GM21526 (cell line): ENCODE results near the gene PNISR.
"Not testable (repeated sequence)": the region's sequence is repeated elsewhere in the genome, so short reads cannot be mapped to it uniquely, and the experiment has no call there.

Source experiments
- ATAC-seq: cut with Tn5 transposase; IDR thresholded peaks from one replicate; pipeline ENCODE4 v1.9.1; 2021; ENCODE audit warnings: moderate library complexity; ENCODE audit not compliant: unreplicated experiment, low FRiP score

The PNISR gene, protein sequence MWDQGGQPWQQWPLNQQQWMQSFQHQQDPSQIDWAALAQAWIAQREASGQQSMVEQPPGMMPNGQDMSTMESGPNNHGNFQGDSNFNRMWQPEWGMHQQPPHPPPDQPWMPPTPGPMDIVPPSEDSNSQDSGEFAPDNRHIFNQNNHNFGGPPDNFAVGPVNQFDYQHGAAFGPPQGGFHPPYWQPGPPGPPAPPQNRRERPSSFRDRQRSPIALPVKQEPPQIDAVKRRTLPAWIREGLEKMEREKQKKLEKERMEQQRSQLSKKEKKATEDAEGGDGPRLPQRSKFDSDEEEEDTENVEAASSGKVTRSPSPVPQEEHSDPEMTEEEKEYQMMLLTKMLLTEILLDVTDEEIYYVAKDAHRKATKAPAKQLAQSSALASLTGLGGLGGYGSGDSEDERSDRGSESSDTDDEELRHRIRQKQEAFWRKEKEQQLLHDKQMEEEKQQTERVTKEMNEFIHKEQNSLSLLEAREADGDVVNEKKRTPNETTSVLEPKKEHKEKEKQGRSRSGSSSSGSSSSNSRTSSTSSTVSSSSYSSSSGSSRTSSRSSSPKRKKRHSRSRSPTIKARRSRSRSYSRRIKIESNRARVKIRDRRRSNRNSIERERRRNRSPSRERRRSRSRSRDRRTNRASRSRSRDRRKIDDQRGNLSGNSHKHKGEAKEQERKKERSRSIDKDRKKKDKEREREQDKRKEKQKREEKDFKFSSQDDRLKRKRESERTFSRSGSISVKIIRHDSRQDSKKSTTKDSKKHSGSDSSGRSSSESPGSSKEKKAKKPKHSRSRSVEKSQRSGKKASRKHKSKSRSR

DNA sequence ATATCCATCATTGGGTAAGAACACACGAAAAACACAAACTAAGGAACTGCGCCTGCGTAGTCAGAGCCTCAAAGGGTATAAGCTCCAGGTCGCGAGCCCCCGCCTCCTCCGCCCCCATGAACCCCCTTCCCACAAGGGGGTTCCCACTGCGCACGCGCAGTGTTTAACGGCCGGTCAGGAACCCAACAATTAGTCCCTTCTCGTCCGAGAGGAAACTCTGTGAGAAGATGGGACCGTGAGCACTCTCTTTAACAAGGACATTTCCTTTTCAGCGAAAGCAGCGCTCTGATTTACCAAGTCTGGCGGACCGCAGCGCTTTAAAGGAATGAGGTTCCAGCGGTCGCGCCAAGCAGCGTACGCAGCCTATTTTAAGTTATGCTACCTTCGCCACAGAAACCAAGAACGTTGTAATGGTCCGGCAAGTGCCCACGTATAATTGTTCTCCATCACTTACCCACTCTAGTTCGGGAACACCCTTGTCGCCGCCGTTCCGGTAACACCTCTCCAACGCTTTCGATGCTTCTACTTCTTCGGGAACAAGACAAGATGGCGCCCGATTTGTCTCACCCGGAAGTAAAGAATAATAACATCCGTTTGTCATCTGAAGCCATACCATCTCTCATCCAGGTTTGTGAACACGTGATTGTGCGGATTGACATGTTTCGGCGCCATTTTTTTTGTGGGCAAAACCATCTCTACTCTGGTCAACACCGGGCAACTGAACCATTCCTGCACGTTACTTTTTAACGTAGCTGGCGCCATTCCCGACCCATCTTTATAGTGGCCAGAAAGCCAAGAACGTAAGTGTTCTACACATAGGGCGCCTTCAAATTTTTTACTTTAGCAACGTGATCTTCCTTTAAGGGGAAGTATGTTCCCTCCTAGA, at the start of gene PNISR:
Gene PNISR, minus strand, starts transcription at position 548 of the 886 bp plus-strand sequence. CDS start 10,649 bp downstream, outside the sequence.
- ATAC-seq, result peak; percentile 87

DNA sequence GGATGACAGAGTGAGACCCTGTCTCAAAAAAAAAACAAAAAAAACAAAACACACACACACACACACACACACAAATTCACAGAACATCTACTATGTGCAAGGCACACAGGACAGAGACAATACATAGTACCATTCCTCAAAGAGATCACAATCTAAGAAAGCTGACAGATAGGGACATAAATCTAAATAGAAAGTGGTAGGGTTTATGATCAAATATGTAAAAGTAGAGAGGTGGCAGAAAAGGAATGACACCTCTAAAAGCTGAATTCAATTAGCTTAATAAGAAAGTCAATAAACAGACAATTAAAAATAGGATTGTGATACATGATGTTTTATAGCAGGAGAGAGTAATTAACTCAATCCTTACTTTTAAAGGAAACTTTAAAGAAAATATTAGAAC, 48.6 kb upstream of the PNISR start:
- no peak for ATAC-seq

DNA sequence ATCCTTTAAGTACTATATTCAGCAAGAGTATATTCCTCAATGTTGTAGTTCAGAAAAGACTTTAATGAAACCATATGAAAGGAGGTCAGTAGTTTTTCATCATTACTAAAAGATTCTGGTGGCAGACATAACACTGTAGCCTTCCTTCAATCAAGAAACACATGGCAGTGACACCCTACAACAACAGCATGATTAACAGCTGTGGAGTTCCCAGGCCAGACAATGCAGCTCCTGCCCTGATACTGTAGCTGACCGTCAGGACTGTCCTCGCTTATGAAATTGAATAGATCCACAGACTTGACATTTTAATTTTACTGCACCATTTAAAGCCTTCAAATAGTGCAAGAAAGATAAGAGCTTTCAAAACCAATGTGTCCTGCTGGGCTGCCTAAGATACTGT, 46.5 kb upstream of the PNISR start:
- no peak for ATAC-seq

DNA sequence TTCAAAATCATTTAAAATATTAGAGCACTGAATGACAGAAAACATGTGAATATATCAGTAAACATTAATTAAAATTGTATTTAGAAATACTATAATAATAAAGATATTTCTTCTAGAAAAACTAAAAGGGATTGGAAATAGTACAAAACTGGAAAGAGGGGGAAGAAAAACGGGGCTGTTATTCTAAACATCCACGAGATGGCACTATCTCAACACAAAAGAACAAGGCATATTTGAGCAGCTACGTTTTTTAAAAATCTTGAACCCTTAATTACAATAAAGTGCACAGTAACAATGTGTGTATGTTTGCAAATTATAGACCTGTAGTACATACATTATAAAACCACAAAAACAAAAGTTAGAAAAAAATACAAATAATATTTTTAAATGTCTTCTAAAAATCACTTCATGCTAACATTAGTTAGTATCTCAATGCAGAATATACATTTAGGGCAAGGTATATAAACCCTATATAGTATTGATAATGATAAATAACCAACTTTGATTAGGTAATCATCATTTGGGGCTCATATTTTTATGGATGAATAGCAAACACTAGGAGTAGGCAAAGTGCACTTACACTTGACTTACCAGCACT, 42.5 kb upstream of the PNISR start:
- ATAC-seq, result no peak

DNA sequence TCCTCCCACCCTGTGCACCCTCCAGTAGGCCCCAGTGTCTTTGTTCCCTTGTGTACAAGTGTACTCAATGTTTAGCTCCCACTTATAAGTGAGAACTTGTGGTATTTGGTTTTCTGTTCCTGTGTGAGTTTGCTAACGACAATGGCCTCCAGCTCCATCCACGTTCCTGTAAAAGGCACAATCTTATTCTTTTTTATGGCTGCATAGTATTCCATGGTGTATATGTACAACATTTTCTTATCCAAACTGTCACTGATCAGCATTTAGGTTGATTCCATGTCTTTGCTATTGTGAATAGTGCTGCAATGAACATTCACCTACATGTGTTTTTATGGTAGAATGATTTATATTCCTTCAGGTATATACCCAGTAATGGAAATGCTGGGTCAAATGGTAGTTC, 34.0 kb upstream of the PNISR start:
- ATAC-seq, result not testable (repeated sequence)

DNA sequence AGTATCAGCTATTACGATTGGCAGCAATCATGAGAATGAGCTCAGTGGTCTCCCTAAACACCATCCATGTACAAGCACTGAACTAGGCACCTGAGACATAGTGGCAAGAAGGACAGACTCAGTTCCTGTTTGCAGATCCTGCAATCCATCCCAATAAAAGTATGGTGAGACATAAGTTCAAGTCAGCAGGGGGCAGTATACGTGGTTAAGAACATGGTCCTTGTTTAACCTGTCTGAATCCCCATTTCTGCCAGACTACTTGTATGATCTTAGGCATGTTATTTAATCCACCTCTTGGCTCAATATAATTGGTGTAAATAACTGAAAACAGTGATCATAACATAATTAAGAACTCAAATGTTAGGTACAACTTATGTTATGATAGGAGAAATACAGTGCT, 33.2 kb upstream of the PNISR start:
- peak; percentile 57 for ATAC-seq

DNA sequence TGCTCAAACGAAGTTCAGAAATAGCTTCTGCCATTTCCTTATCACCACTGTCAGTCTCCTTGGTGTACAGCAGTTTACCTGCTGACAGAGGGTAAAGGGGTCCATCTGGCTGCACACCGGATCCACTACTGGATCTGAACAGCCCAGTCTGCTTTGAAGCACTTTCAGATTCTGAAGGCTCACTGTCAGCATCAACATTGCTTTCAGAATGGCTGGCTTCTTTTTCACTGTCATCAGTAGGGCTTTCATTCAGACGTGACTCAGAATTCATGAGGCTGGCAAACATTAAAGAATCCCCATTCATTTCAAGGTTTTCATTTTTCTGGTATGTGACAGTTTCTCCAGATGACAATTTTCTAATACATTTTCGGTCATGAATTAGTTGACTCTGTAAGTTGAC, 21.0 kb upstream of the PNISR start:
- no peak for ATAC-seq

DNA sequence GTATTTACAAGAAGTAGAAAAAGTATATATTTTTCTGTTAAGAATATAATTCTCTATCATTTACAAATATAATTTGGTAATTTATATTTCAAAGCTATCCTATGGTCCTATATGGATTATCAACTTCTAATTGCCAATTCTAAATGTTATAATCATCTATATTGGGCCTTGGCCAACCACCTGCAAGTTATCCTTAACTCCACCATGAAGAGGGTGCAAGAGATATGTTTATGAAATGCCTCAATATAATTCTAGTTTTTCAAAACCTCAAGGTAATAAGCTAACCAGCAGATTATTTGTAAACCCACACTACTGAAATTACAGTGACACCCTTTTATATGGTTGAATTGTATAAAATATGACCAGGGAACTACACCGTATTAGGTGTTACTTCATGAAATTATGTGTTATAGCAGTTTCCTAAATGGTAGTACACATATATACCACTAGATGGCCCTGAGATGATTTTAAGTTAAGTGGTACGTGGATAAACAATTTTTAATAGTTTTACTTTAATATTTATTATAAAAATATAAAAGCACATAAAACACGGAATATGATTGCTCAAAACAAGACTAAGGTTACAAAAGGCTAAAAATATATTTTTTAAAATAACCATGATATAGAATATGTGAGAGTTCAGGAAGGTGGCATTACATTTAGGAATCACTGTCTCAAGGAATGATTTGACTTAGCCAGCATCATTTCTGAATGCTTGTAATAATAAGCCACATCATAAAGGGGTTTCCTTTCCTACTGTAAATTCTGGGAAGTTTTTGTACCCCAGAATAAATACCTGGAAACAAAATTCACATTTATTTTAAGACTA, 9.8 kb upstream of the PNISR start:
- peak; percentile 85 for ATAC-seq

DNA sequence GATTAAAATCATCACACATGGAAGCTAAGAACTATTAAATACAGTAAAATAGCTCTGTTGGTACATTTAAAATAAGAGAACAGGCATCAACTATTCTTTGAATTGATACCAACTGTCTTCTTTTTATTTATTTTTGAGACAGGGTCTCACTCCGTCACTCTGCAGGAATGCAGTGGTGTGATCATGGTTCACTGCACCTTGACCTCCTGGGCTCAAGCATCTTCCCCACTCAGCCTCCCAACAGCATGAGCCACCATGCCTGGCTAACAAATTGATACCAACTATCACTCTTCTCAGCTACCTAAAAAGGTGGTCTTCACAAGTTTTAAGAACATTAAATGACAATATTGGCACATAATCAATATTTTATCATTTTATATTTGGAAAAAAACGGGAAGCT, 7.8 kb upstream of the PNISR start:
- no peak for ATAC-seq

DNA sequence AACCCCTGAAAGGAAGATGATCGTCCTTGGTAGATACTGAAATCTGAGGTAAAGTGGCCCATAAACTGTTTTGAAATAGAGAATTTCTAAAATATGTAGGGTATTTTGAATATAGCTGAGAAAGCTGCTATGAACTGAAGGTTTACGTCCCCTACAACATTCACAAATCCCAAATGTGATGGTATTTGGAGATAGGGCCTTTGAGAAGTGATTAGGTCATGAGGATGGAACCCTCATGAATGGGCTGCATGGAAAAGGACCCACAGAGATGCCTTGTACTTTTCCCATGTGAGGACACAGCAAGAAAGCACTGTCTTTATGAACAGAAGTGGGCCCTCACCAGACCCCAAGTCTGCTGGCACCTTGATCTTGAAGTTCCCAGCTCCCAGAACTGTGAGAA, 6.8 kb upstream of the PNISR start:
- ATAC-seq, result no peak

DNA sequence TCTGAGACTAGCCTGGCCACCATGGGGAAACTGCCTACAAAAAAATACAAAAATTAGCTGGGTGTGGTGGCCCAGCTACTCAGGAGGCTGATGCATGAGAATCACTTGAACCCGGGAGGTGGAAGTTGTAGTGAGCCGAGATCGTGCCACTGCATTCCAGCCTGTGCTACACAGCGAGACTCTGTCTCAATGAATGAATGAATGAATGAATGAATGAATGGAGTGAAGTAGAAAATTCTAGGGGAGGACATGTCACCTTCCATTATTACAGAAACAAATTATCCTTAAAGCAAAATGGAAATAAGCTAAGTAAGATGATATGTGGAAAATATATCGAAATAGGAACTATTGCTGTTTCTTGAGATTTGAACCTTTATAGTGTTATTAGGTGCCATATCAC, 2.9 kb upstream of the PNISR start:
- ATAC-seq, result no peak

DNA sequence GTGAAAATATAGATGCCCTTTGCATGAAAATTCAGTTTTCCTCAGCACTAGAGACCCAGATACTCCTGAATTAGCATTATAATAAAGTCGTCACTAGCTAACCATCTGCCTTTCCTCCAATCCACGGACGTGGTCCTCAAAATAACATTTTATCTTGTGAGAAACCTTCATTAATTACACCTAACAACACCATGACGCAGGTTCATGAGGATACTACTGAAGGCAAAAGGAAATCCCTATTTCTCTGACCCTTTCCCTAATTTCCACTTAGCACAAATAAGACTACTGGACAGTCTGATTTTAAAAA, 1.3 kb upstream of the PNISR start:
- no peak for ATAC-seq

DNA sequence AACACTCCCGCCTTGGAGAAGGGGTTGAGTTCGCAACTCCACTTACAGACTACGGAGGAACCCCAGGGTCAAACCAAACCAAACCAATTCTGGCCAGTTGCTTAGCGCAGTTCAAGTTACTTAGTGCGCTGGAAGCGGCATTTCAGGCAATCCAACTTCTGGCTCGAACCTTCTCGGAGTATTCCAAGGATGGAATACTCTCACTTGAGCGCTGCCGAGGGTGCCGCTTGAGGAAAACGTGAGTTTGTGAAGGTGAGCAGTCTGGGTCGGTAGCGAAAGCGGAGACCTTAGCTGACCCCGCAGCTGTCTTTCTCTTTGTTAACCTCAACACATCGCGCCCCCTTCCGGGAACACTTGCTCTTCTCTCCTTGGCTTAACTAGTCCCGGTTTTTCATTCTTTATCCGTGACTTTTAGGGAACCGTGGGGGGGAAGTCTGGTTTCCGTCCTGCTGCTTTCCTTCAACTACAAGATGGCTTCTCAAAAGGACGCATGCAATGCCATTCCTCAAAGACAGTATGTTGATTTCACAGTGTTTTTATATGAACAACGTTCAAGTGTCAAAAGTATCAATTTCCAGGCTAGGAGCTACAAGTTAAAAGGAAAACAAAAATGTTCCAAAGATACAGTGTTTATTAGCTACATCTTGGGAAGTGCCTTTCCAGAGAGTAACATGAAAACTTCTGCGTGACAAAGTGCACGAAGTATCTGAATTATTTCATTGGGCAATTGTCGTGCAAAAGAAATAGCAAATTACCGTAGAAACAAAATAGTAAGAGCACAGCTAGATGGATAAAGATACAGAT, 741 bp upstream of the PNISR start:
- peak; percentile 52 for ATAC-seq

DNA sequence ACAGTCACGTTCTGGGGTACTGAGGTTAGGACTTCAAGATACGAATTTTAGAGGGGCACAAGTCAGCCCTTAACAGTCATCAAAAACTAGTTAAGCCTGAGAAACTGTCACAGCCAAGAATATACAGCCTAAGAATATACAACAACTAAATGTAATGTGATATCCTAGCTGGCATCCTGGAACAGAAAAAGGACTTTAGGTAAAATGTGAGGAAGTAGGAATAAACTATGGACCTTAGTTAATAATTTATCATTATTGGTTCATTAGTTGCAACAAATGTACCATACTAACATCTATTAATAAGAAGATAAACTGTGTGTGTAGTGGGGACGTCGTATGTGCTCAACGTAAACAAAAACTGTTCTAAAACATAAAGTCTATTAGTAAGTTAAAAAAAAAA, 1.1 kb downstream of the PNISR start:
- ATAC-seq, result no peak

DNA sequence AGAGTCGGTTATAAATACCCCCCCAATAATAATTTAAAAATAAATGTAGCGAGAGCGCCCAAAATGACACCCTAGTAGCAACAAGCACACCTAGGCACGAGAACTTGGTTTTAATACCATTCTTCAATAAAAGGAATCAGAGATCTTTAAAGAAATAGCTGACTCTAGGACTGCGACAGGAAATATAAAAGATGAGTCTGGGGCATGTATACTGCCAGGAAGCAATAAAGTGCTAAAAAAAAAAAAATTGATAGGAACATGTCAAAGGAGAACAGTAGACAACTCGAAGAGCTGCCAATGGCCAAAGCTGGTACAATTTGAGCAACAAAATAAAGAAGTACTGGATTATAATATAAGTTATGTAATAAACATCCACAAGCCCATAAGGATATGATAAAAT, 2.2 kb downstream of the PNISR start:
- ATAC-seq, result no peak

DNA sequence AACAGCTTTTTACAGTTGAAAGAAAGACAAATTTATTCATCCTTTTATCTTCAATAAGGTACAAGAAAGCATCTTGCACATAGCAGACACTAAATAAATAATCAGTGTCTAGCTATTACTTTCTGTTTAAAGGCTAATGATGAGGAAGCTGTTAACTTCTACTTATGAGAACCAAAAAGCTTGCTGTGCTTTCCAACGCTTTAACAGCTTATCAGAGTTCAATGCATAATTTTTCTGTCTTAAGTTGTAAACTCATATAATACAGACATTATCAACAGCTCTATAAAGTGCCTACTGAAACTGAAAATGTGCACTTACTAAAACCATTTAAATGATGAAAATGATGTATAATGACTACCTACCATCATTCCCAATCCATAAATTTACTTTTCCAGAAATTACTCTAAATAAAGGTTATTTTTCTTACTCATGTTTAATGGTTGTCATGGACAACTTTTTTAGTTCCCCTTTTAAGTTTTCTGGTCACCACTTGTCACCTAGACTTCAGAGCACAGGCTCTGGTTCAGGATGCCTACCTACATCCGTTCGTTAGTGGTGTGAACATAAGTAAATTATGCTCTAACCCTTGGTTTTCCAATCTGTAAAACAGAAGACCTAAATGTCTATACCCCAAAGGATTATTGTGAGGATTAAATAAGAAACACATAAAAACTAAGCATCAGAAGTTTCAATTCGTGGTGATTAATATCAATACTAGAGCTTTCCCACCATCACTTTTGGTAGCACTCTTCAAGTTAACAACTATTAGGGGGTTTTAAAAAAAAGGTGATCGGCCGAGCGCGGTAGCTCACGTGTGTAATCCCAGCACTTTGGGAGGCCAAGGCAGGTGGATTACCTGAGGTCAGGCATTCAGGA, 8.0 kb downstream of the PNISR start:
- ATAC-seq, result peak; percentile 76

DNA sequence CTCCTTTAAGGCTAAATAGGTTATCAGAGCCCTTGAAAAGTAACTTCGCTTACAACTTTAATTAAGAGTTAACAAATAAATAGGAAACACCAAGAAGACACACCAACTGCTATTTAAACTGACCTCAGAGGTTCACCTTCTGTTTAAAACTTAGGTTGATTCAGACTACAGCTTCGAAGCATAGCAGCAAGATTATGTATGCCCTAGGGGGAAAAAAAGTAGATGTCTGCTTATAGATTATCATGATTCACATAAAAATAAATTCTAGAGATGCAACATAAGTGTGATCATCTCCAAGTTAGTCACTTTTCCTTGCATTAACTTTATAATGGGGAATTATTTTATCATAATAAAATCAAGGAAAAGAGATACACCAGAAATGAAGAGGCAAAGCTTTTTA, 8.9 kb downstream of the PNISR start:
- no peak for ATAC-seq

DNA sequence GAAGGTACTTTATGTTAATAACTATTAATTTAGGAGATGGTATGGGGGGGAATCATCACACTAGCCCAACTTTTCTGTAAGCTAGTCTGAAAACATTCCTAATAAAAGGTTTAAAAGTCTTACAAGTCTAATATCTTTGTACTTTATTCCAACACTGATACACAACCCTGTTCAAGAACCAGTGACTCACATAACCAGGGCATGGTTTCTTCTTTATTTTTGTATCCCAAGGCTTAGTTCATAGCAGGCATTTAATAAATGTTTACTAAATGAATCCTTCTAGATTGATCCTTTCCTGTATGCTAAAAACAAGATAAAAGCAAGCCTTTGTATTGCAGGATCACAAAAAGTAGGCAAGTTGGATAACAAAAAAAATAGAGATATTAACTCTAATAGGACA, 9.7 kb downstream of the PNISR start:
- no peak for ATAC-seq
